GM23338 (cell line): ENCODE measurements around the gene STPG1. TPM values are rescaled to one million over a fixed set of nuclear protein-coding genes. Genes with fewer than 3 reads are reported as not detected.

ENCODE experiments used
- ATAC-seq: fragments of 200-7000 bp; cut with Tn5 transposase; 3 replicates; pipeline ENCODE4 v1.9.1; 2020
- DNase-seq: peaks from one replicate; pipeline ENCODE4 v3.0.0-alpha.2; 2015; ENCODE audit warnings: low spot score
- H2AFZ ChIP-seq: fragments of 200-600 bp; sonication (generic); 2 replicates; pipeline ENCODE4 v1.8.0; 2016; ENCODE audit warnings: antibody characterized with exemption, mild to moderate bottlenecking, moderate library complexity
- H3F3A ChIP-seq: fragments of 200-600 bp; sonication (generic); replicated peaks from 2 replicates; pipeline ENCODE4 v1.8.0; 2017; ENCODE audit warnings: antibody characterized with exemption, mixed run types, low read depth
- H3K27ac ChIP-seq: fragments of 200-600 bp; sonication (generic); 2 replicates; pipeline ENCODE4 v1.6.1; 2016; ENCODE audit warnings: low read depth
- H3K27me3 ChIP-seq: fragments of 200-600 bp; sonication (generic); 2 replicates; pipeline ENCODE4 v1.8.0; 2016; ENCODE audit warnings: mild to moderate bottlenecking, mixed run types, moderate library complexity; ENCODE audit not compliant: insufficient read depth
- H3K36me3 ChIP-seq: fragments of 200-600 bp; sonication (generic); 2 replicates; pipeline ENCODE4 v1.8.0; 2016; ENCODE audit warnings: mild to moderate bottlenecking; ENCODE audit not compliant: insufficient read depth
- H3K4me1 ChIP-seq: fragments of 200-600 bp; sonication (generic); 2 replicates; pipeline ENCODE4 v1.8.0; 2016; ENCODE audit warnings: mild to moderate bottlenecking, moderate library complexity; ENCODE audit not compliant: insufficient read depth
- H3K4me2 ChIP-seq: fragments of 200-600 bp; sonication (generic); 2 replicates; pipeline ENCODE4 v1.7.1; 2017; ENCODE audit warnings: mixed run types
- H3K4me3 ChIP-seq: fragments of 200-600 bp; sonication (generic); 2 replicates; pipeline ENCODE4 v1.6.1; 2016; ENCODE audit warnings: mixed run types
- H3K79me2 ChIP-seq: fragments of 200-600 bp; sonication (generic); replicated peaks from 2 replicates; pipeline ENCODE4 v1.8.0; 2017; ENCODE audit warnings: mild to moderate bottlenecking; ENCODE audit not compliant: insufficient read depth
- H3K9me2 ChIP-seq: fragments of 200-600 bp; sonication (generic); 2 replicates; pipeline ENCODE4 v1.8.0; 2017; ENCODE audit not compliant: insufficient read depth
- H4K20me1 ChIP-seq: fragments of 200-600 bp; sonication (generic); replicated peaks from 2 replicates; pipeline ENCODE4 v1.8.0; 2017; ENCODE audit warnings: mild to moderate bottlenecking; ENCODE audit not compliant: insufficient read depth
- H3K27ac Mint-ChIP-seq: 2 replicates; pipeline ENCODE4 v1.8.0; 2020; ENCODE audit warnings: inconsistent platforms, mild to moderate bottlenecking, moderate library complexity, mixed read lengths
- H3K27me3 Mint-ChIP-seq: 3 replicates; pipeline ENCODE4 v1.8.0; 2022; ENCODE audit warnings: low read depth, mild to moderate bottlenecking, moderate library complexity, mixed read lengths, inconsistent platforms; ENCODE audit not compliant: insufficient read depth, poor library complexity
- H3K36me3 Mint-ChIP-seq: 3 replicates; pipeline ENCODE4 v1.8.0; 2021; ENCODE audit warnings: low read depth, mild to moderate bottlenecking, inconsistent platforms, moderate library complexity, mixed read lengths
- H3K4me1 Mint-ChIP-seq: 3 replicates; pipeline ENCODE4 v1.8.0; 2020; ENCODE audit warnings: mild to moderate bottlenecking, inconsistent platforms, mixed read lengths
- H3K4me3 Mint-ChIP-seq: 3 replicates; pipeline ENCODE4 v1.8.0; 2021; ENCODE audit warnings: moderate library complexity, mild to moderate bottlenecking, inconsistent platforms, mixed read lengths
- H3K9me3 Mint-ChIP-seq: 3 replicates; pipeline ENCODE4 v1.8.0; 2020; ENCODE audit warnings: moderate library complexity, mild to moderate bottlenecking, inconsistent platforms, mixed read lengths
- CTCF ChIP-seq, 2 experiments: fragments of 200-600 bp in 1 of 2; sonication (generic) in 1 of 2; conservative IDR thresholded peaks; 2 replicates each; pipeline versions ENCODE4 v1.5.1 to v1.6.1; 2016 to 2017; ENCODE audit warnings: antibody characterized with exemption in 2 of 2, low read depth in 2 of 2, mild to moderate bottlenecking in 2 of 2, moderate library complexity in 1 of 2
- NANOG ChIP-seq: IDR thresholded peaks from 2 replicates; pipeline ENCODE4 v1.6.1; 2016; ENCODE audit warnings: antibody characterized with exemption, borderline replicate concordance
- REST ChIP-seq: IDR thresholded peaks from one replicate; pipeline ENCODE4 v1.6.1; 2018; ENCODE audit warnings: antibody characterized with exemption; ENCODE audit not compliant: unreplicated experiment
- STAT1 ChIP-seq: IDR thresholded peaks from one replicate; pipeline ENCODE4 v1.6.1; 2016; ENCODE audit warnings: antibody characterized with exemption; ENCODE audit not compliant: unreplicated experiment
- ZNF462 ChIP-seq: fragments of 250-450 bp; sonication (Bioruptor Pico); IDR thresholded peaks from 2 replicates; pipeline ENCODE4 v1.5.0; 2020; ENCODE audit warnings: mild to moderate bottlenecking, moderate library complexity
- polyA plus RNA-seq: library from polyadenylated mRNA; unstranded; fragments of >200 nt; fragmentation: Nextera tagmentation; extraction: Ambion mirVana; gene quantifications from 2 replicates; pipeline ENCODE4 v1.2.1, GENCODE V29; 2016
- total RNA-seq: library from RNA; depleted of rRNA; stranded (reverse); fragments of >200 nt; shearing (Covaris generic); gene quantifications from 2 replicates; pipeline ENCODE4 v1.2.3, GENCODE V29; 2014

STPG1 gene
- total and polyA plus RNA-seq, 2 experiments from 2014 or later: 8.2 to 11.4 TPM

- Histone ChIP-seq H4K20me1 (no peaks in the 10 kb centered on the region), H2AFZ (no peak overlapping the region), H3K36me3 (no peaks in the 10 kb centered on the region), H3K4me2 (no peak overlapping the region), H3K79me2 (no peaks in the 10 kb centered on the region), H3K4me3 (no peak overlapping the region), H3K9me2 (0 out of 2 replicates have a peak, but pooled peaks cover 3% of the 10 kb centered on the region), H3K4me1 (peaks cover 41% of the 10 kb centered on the region), H3F3A (no peaks in the 10 kb centered on the region), H3K27me3 (no peaks in the 10 kb centered on the region), H3K27ac (no peak overlapping the region)
- Mint-ChIP-seq H3K4me3 (no peak overlapping the region), H3K4me1 (peaks cover 47% of the 10 kb centered on the region), H3K27ac (no peak overlapping the region), H3K9me3 (no peaks in the 10 kb centered on the region), H3K27me3 (peaks cover 6% of the 10 kb centered on the region), H3K36me3 (no peaks in the 10 kb centered on the region)
- ATAC-seq (no peak), DNase-seq (no peak)
- no peak for TF ChIP-seq STAT1
Observed at GRCh38 chr1:24311234-24311633, 102.3 kb downstream of the STPG1 start.

GRCh38 chr1:24309762-24310485 lies 103.7 kb downstream of the STPG1 start:
- Mint-ChIP-seq H3K36me3 (no peaks in the 10 kb centered on the region), H3K4me1 (peaks cover 52% of the 10 kb centered on the region), H3K27me3 (peaks cover 2% of the 10 kb centered on the region), H3K9me3 (no peaks in the 10 kb centered on the region), H3K4me3 (no peak overlapping the region), H3K27ac (no peak overlapping the region)
- no peak for DNase-seq
- peak overlapping the region; percentile 4 for H3K4me2 ChIP-seq
- peaks cover 43% of the 10 kb centered on the region for H3K4me1 ChIP-seq
- no peak overlapping the region for H3K4me3 ChIP-seq
- H3K9me2 ChIP-seq: 0 out of 2 replicates have a peak, but pooled peaks cover 3% of the 10 kb centered on the region
- H3K36me3 ChIP-seq: no peaks in the 10 kb centered on the region
- no peaks in the 10 kb centered on the region for H3F3A ChIP-seq
- TF ChIP-seq CTCF (conservative IDR thresholded peaks at IDR 0.05; ENCODE audit: low read depth in 2 of 2): no peak
- no peak for TF ChIP-seq ZNF462
- TF ChIP-seq NANOG: no peak
- no peak for TF ChIP-seq REST
- no peak for TF ChIP-seq STAT1
- H3K79me2 ChIP-seq: no peaks in the 10 kb centered on the region
- H4K20me1 ChIP-seq: no peaks in the 10 kb centered on the region
- no peak overlapping the region for H3K27ac ChIP-seq
- no peak overlapping the region for H2AFZ ChIP-seq
- no peaks in the 10 kb centered on the region for H3K27me3 ChIP-seq
- no peak for ATAC-seq
